ENCODE measurements around the gene SERPINA1.

DNA sequence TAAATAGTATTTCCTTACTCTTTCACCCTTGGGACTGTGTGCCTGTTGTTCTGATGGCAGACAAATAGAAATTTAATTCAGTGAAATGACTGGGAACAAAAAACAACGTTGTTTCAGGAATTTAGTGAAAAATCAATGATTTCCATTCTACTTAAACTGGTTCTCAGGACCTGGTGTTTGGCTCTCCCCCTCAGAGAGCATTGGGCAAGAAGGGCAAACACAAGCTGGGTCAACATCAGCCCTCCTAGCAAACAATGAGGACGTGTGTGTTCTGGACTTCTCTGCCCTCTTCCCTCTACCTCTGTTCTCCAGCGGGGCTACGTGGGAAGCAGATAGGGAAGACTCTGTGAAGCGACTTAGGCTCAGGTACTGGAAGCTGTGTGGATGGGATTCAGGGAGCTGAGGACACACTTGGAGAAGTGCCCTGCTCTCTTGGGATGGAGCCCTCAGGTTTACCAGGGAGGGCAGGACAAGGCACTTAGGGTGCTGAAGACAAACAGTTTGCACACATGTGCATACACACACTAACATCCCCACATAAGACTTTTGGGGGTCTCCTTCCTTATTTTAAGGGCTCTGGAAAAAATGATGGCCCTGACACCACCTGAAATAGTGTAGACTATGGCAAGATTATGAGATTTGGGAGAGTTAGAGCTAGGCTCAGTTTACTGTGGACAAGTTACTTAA, 7.6 kb upstream of the SERPINA1 start:
- TF ChIP-seq SP1 (IDR thresholded peaks at IDR 0.05) = no peak
- TF ChIP-seq SP1 (CRISPR knock-in tag; IDR thresholded peaks at IDR 0.05) = peak; percentile 34; the same call in 1 of the 2 replicates
- no peak for TF ChIP-seq NBN (conservative IDR thresholded peaks at IDR 0.05)
- peak; percentile 76 for TF ChIP-seq ZMYM4 (CRISPR knock-in tag; IDR thresholded peaks at IDR 0.05)
- TF ChIP-seq SNAPC4 (CRISPR knock-in tag; IDR thresholded peaks at IDR 0.05) = no peak
- peak; percentile 55; the same call in 1 of the 2 replicates for TF ChIP-seq TAF1 (CRISPR knock-in tag; IDR thresholded peaks at IDR 0.05)
- TF ChIP-seq HNF4A (CRISPR knock-in tag; IDR thresholded peaks at IDR 0.05) = peak; percentile 88
- TF ChIP-seq ZNF44 (CRISPR knock-in tag; IDR thresholded peaks at IDR 0.05) = no peak
- TF ChIP-seq POLR2A (IDR thresholded peaks at IDR 0.05; ENCODE audit: insufficient read depth in 1 of 2, low read depth in 2 of 2, low read length in 2 of 2) = peak; percentile 55 to 59; a peak in 3 of 4 replicates
- TF ChIP-seq EP300 (IDR thresholded peaks at IDR 0.05; ENCODE audit: low read depth in 2 of 2, low read length in 2 of 2) = peak; percentile 96 to 99
- peak; percentile 96 for TF ChIP-seq EP300 (CRISPR knock-in tag; IDR thresholded peaks at IDR 0.05; ENCODE audit: borderline replicate concordance)
- peak; percentile 84 for TF ChIP-seq ETV5 (CRISPR knock-in tag; IDR thresholded peaks at IDR 0.05; ENCODE audit: borderline replicate concordance)
- no peak for TF ChIP-seq HOXA7 (CRISPR knock-in tag; IDR thresholded peaks at IDR 0.05)
- TF ChIP-seq ZNF839 (CRISPR knock-in tag; IDR thresholded peaks at IDR 0.05; ENCODE audit: borderline replicate concordance) = no peak
